K562 (cell line): Measurements from ENCODE around the gene CHRNA9. TPM values are rescaled to one million over a fixed set of nuclear protein-coding genes. Genes with fewer than 3 reads are reported as not detected.
A peak's percentile ranks its signal among the peaks of the same experiment; 100 is the strongest.
"Not testable (repeated sequence)": the region's sequence is repeated elsewhere in the genome, so short reads cannot be mapped to it uniquely, and the experiment has no call there.

Experiments used
- ATAC-seq: fragments of 200-7000 bp; cut with Tn5 transposase; 3 replicates; pipeline ENCODE4 v1.9.1; 2020; ENCODE audit warnings: moderate library complexity
- BruUV-seq: library from RNA; stranded (reverse); fragments of 400-500 nt; replicated peaks from 2 replicates; lab custom pipeline; 2021; lab: Mats Ljungman, UMichigan
- CTCF ChIA-PET: fragments of 300-600 bp; formaldehyde crosslinking; extraction: SDS; loops from one replicate; lab custom pipeline; 2021; ENCODE audit warnings: low intra/inter-chr PET ratio; lab: Yijun Ruan, JAX
- POLR2A ChIA-PET: fragments of 300-600, 350-650 bp; sonication (Branson Sonifier 250); formaldehyde crosslinking; extraction: SDS; loops from one replicate; lab custom pipeline; 2021; ENCODE audit warnings: antibody characterized with exemption, inconsistent platforms; lab: Yijun Ruan, JAX
- DNase-seq, 4 experiments: peaks; one replicate each; pipeline versions ENCODE4 v3.0.0 to v3.0.0-alpha.2; 2011 to 2018; ENCODE audit warnings: low spot score in 3 of 4, mixed read lengths in 3 of 4; ENCODE audit errors: extremely low read depth in 1 of 4
- FAIRE-seq: peaks from 2 replicates; lab custom pipeline; 2011; peaks lifted over from hg19 to GRCh38; lab: Jason Lieb, UNC
- H2AFZ ChIP-seq: 2 replicates; pipeline ENCODE4 v1.6.0; 2011; ENCODE audit warnings: low read depth, low read length, control low read depth, inconsistent platforms
- H3K27ac ChIP-seq: fragments of 200-600 bp; 3 replicates; pipeline ENCODE4 v1.8.0; 2011; ENCODE audit warnings: low read depth, mild to moderate bottlenecking, control low read depth, inconsistent platforms, low read length, moderate library complexity, mixed read lengths; ENCODE audit errors: extremely low read depth
- H3K27me3 ChIP-seq, 2 experiments: fragments of 300-600 bp in 1 of 2; 2 replicates in 1 of 2; 3 replicates in 1 of 2; pipeline versions ENCODE4 v1.6.0 to v1.8.0; 2011; ENCODE audit warnings: inconsistent platforms in 2 of 2, low read length in 2 of 2, mild to moderate bottlenecking in 1 of 2, mixed read lengths in 1 of 2, moderate library complexity in 1 of 2; ENCODE audit not compliant: control insufficient read depth in 2 of 2, insufficient read depth in 2 of 2
- H3K36me3 ChIP-seq: fragments of 300-600 bp; 3 replicates; pipeline ENCODE4 v1.8.0; 2011; ENCODE audit warnings: mild to moderate bottlenecking, low read length, inconsistent platforms; ENCODE audit not compliant: control insufficient read depth, insufficient read depth
- H3K4me1 ChIP-seq, 2 experiments: fragments of 200-600 bp in 1 of 2; replicated peaks in 1 of 2; 2 replicates in 1 of 2; 3 replicates in 1 of 2; pipeline versions ENCODE4 v1.5.1 to v1.8.0; 2011; ENCODE audit warnings: inconsistent platforms in 2 of 2, low read length in 2 of 2, mild to moderate bottlenecking in 1 of 2, mixed read lengths in 1 of 2, moderate library complexity in 1 of 2; ENCODE audit not compliant: control insufficient read depth in 2 of 2, insufficient read depth in 2 of 2
- H3K4me2 ChIP-seq: 2 replicates; pipeline ENCODE4 v1.6.1; 2011; ENCODE audit warnings: low read length, control low read depth, inconsistent platforms, mixed read lengths; ENCODE audit not compliant: insufficient read depth
- H3K4me3 ChIP-seq: fragments of 200-600 bp; sonication (generic), shearing (Covaris generic); 2 replicates; pipeline ENCODE4 v1.5.1; 2016; ENCODE audit warnings: control low read depth, inconsistent platforms
- H3K79me2 ChIP-seq: fragments of 200-600 bp; 3 replicates; pipeline ENCODE4 v1.8.0; 2011; ENCODE audit warnings: low read length, inconsistent platforms; ENCODE audit not compliant: control insufficient read depth, insufficient read depth
- H3K9ac ChIP-seq, 2 experiments: 2 replicates each; pipeline versions ENCODE4 v1.6.0 to v1.6.1; 2011; ENCODE audit warnings: low read depth in 2 of 2, low read length in 2 of 2, control low read depth in 1 of 2, inconsistent platforms in 1 of 2, mild to moderate bottlenecking in 1 of 2, mixed read lengths in 1 of 2; ENCODE audit not compliant: insufficient read depth in 1 of 2
- H3K9me1 ChIP-seq: one replicate; pipeline ENCODE4 v1.6.0; 2011; ENCODE audit warnings: inconsistent platforms, mild to moderate bottlenecking, low read length, moderate library complexity; ENCODE audit not compliant: control insufficient read depth, insufficient read depth
- H3K9me3 ChIP-seq: replicated peaks from 2 replicates; pipeline ENCODE4 v1.5.1; 2011; ENCODE audit warnings: low read depth, low read length, inconsistent platforms; ENCODE audit not compliant: control insufficient read depth, insufficient read depth
- H4K20me1 ChIP-seq: replicated peaks from 2 replicates; pipeline ENCODE4 v1.6.1; 2011; ENCODE audit warnings: low read length, inconsistent platforms, mixed read lengths; ENCODE audit not compliant: control insufficient read depth, insufficient read depth
- ARHGAP35 ChIP-seq: fragments of 450-650 bp; IDR thresholded peaks from 2 replicates; pipeline ENCODE4 v1.6.1; 2018; ENCODE audit not compliant: partially characterized antibody
- GATA2 ChIP-seq: sonication (generic); formaldehyde crosslinking; IDR thresholded peaks from 2 replicates; pipeline ENCODE4 v1.4.0; 2020; ENCODE audit warnings: mild to moderate bottlenecking, missing genetic modification reagents
- HDAC1 ChIP-seq, 2 experiments: fragments of 450-650 bp; IDR thresholded peaks; 2 replicates each; pipeline ENCODE4 v1.6.1; 2016 to 2017; ENCODE audit warnings: inconsistent platforms in 1 of 2, mild to moderate bottlenecking in 1 of 2, moderate library complexity in 1 of 2
- RCOR1 ChIP-seq, 2 experiments: IDR thresholded peaks; 2 replicates each; pipeline ENCODE4 v1.6.1; 2012; ENCODE audit warnings: low read depth in 2 of 2, low read length in 2 of 2, borderline replicate concordance in 1 of 2, improper control_type of control experiment in 1 of 2
- RFX1 ChIP-seq: fragments of 450-650 bp; IDR thresholded peaks from 2 replicates; pipeline ENCODE4 v1.6.1; 2016; ENCODE audit warnings: mild to moderate bottlenecking, moderate library complexity
- YBX1 ChIP-seq: fragments of 450-650 bp; IDR thresholded peaks from 2 replicates; pipeline ENCODE4 v1.7.1; 2016; ENCODE audit warnings: mild to moderate bottlenecking
- WGBS: fragments of 100-300 bp; shearing (Covaris generic); methylation state at CpG from one replicate; pipeline ENCODE4 v1.1.6; 2016; ENCODE audit warnings: low coverage, mixed read lengths; ENCODE audit not compliant: insufficient coverage; ENCODE audit errors: missing lambda C conversion rate; 5-methylcytosine and 5-hydroxymethylcytosine counted together
- in situ Hi-C: fragments of 300-500 bp; cut with MboI; formaldehyde crosslinking; loops from 4 replicates; pipeline ENCODE4 v1.15.0; 2018; ENCODE audit warnings: inconsistent platforms, mixed read lengths
- intact Hi-C: fragments of 100-400 bp; cut with micrococcal nuclease; formaldehyde crosslinking; loops from 2 replicates; pipeline ENCODE4 v1.14.2; 2022
- polyA plus RNA-seq, 8 experiments: library from polyadenylated mRNA; depleted of rRNA in 4 of 8; stranded (reverse) in 5 of 8; unstranded in 3 of 8; fragments of >200 nt; fragmentation: Nextera tagmentation in 2 of 8; fragmentation: Illumina TruSeq in 1 of 8; extraction: Ambion mirVana in 2 of 8; extraction: Trizol in 1 of 8; gene quantifications; 2 replicates each; pipeline versions ENCODE4 v1.2.1 to v1.2.3, GENCODE V29; 2011 to 2014; ENCODE audit warnings: inconsistent platforms in 1 of 8, missing spikeins in 1 of 8
- total RNA-seq, 7 experiments: library from RNA; depleted of rRNA in 6 of 7; stranded (reverse); fragments of >200 nt in 6 of 7; fragmentation: Illumina TruSeq in 2 of 7; extraction: Trizol in 2 of 7; gene quantifications; 2 replicates each; pipeline versions ENCODE4 v1.2.1 to v1.2.3, GENCODE V29; 2011 to 2021; ENCODE audit warnings: low replicate concordance in 1 of 7
- TF ChIP-seq, protein P1 (sequence below): sonication (generic); formaldehyde crosslinking; IDR thresholded peaks from 2 replicates; pipeline ENCODE4 v1.9.0; 2022; ENCODE audit warnings: mild to moderate bottlenecking, missing genetic modification reagents

The CHRNA9 gene
- total and polyA plus RNA-seq, 9 of the 15 experiments (the other 6 are each of a cell fraction or from before 2014, with no cell fraction given) = not detected

- FAIRE-seq (no peak), DNase-seq (no peak), ATAC-seq (no peak)
- H3K9me1 ChIP-seq = no peaks in the 10 kb centered on the region
- no peaks in the 10 kb centered on the region for H3K79me2 ChIP-seq
- no peak overlapping the region for H3K27ac ChIP-seq
- H3K9ac ChIP-seq = no peak overlapping the region
- peaks cover 4% of the 10 kb centered on the region for H3K9me3 ChIP-seq
- intact Hi-C loops = no loop called here
- WGBS = 0% methylated on average over 1 of the region's 1 CpG
- H3K4me2 ChIP-seq = no peak overlapping the region
- H3K27me3 ChIP-seq = no peaks in the 10 kb centered on the region
- no peaks in the 10 kb centered on the region for H4K20me1 ChIP-seq
- no TSS peak for BruUV-seq
- no peak overlapping the region for H3K4me3 ChIP-seq
- ChIA-PET POLR2A (no interaction called here), CTCF (no interaction called here)
- in situ Hi-C loops = no loop called here
- peak in 1 of 2 experiments; percentile 16; a peak in 1 of 4 replicates for TF ChIP-seq HDAC1 (IDR thresholded peaks at IDR 0.05)
- no peak for TF ChIP-seq RFX1
- TF ChIP-seq, protein P1, sequence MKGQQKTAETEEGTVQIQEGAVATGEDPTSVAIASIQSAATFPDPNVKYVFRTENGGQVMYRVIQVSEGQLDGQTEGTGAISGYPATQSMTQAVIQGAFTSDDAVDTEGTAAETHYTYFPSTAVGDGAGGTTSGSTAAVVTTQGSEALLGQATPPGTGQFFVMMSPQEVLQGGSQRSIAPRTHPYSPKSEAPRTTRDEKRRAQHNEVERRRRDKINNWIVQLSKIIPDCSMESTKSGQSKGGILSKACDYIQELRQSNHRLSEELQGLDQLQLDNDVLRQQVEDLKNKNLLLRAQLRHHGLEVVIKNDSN (CRISPR knock-in tag) = no peak
- H3K36me3 ChIP-seq = no peaks in the 10 kb centered on the region
- peaks cover 8 to 36% of the 10 kb centered on the region in 2 experiments; a peak in 4 of 5 replicates for H3K4me1 ChIP-seq
- no peak overlapping the region for H2AFZ ChIP-seq
These were observed 40.8 kb upstream of the CHRNA9 start for GRCh38 chr4:40294339-40294738.

- H3K4me3 ChIP-seq, DNase-seq, H2AFZ ChIP-seq, BruUV-seq, H4K20me1 ChIP-seq, H3K36me3 ChIP-seq, H3K9me3 ChIP-seq, H3K79me2 ChIP-seq, in situ Hi-C loops, FAIRE-seq, H3K27me3 ChIP-seq, H3K9me1 ChIP-seq, H3K9ac ChIP-seq, POLR2A ChIA-PET, H3K4me2 ChIP-seq, H3K27ac ChIP-seq, ATAC-seq, intact Hi-C loops, CTCF ChIA-PET: not testable (repeated sequence)
- H3K4me1 ChIP-seq = peaks cover 4 to 30% of the 10 kb centered on the region in 2 experiments; a peak in 4 of 5 replicates
- TF ChIP-seq RCOR1 (IDR thresholded peaks at IDR 0.05; ENCODE audit: borderline replicate concordance in 1 of 2, low read depth in 2 of 2, low read length in 2 of 2) (peak in 1 of 2 experiments; percentile 6; a peak in 1 of 4 replicates), YBX1 (0 out of 2 replicates have a peak, but pooled peaks have one; percentile 24), HDAC1 (IDR thresholded peaks at IDR 0.05) (peak in 1 of 2 experiments; percentile 37; a peak in 2 of 4 replicates), ARHGAP35 (peak; percentile 9), GATA2 (CRISPR knock-in tag) (peak; percentile 33; the same call in 1 of the 2 replicates)
These were observed 40.1 kb upstream of the CHRNA9 start for GRCh38 chr4:40295030-40295429.
